Activated T-helper 2 cell treated with anti-CD3 and anti-CD28 coated beads, Interferon-gamma antibody, Interleukin-2, Interleukin-4, amounts not matched to agents 10 μg/mL and 5 μg/mL and 100 μg/mL, durations not matched to agents 14 hours and 24 hours and 36 hours (primary cell): ENCODE measurements around the gene CSMD2. TPM values are rescaled to one million over a fixed set of nuclear protein-coding genes. Genes with fewer than 3 reads are reported as not detected.
"Not testable (repeated sequence)": the region's sequence is repeated elsewhere in the genome, so short reads cannot be mapped to it uniquely, and the experiment has no call there.

ENCODE experiments used
- DNase-seq: peaks from one replicate; pipeline ENCODE4 v3.0.0; 2021; ENCODE audit warnings: low spot score
- H3K27ac Mint-ChIP-seq: one replicate; pipeline ENCODE4 v1.8.0; 2021; ENCODE audit warnings: mixed read lengths
- H3K27me3 Mint-ChIP-seq: one replicate; pipeline ENCODE4 v1.8.0; 2021; ENCODE audit warnings: low read depth, mixed read lengths
- H3K36me3 Mint-ChIP-seq: one replicate; pipeline ENCODE4 v1.8.0; 2021; ENCODE audit warnings: low read depth, mixed read lengths
- H3K4me1 Mint-ChIP-seq: one replicate; pipeline ENCODE4 v1.8.0; 2021; ENCODE audit warnings: low read depth, mixed read lengths
- H3K4me3 Mint-ChIP-seq: one replicate; pipeline ENCODE4 v1.8.0; 2021; ENCODE audit warnings: low read depth, mild to moderate bottlenecking, moderate library complexity, mixed read lengths
- H3K9me3 Mint-ChIP-seq: one replicate; pipeline ENCODE4 v1.8.0; 2021; ENCODE audit warnings: mixed read lengths
- intact Hi-C: fragments of 100-400 bp; cut with micrococcal nuclease; formaldehyde crosslinking; loops from one replicate; pipeline ENCODE4 v1.15.1; 2023
- total RNA-seq: library from RNA; stranded (reverse); gene quantifications from 2 replicates; pipeline ENCODE4 v1.2.3, GENCODE V29; 2022

CSMD2 gene
- total RNA-seq, 1 donor from 2014 or later = not detected

GRCh38 chr1:34024485-34024884 is 140.5 kb downstream of the CSMD2 start:
- DNase-seq = no peak
- Mint-ChIP-seq H3K27me3 (peaks cover 8% of the 10 kb centered on the region), H3K9me3 (no peaks in the 10 kb centered on the region), H3K4me1 (no peaks in the 10 kb centered on the region), H3K27ac (no peak overlapping the region), H3K4me3 (no peak overlapping the region), H3K36me3 (no peaks in the 10 kb centered on the region)
- intact Hi-C loops = no loop called here

DNA sequence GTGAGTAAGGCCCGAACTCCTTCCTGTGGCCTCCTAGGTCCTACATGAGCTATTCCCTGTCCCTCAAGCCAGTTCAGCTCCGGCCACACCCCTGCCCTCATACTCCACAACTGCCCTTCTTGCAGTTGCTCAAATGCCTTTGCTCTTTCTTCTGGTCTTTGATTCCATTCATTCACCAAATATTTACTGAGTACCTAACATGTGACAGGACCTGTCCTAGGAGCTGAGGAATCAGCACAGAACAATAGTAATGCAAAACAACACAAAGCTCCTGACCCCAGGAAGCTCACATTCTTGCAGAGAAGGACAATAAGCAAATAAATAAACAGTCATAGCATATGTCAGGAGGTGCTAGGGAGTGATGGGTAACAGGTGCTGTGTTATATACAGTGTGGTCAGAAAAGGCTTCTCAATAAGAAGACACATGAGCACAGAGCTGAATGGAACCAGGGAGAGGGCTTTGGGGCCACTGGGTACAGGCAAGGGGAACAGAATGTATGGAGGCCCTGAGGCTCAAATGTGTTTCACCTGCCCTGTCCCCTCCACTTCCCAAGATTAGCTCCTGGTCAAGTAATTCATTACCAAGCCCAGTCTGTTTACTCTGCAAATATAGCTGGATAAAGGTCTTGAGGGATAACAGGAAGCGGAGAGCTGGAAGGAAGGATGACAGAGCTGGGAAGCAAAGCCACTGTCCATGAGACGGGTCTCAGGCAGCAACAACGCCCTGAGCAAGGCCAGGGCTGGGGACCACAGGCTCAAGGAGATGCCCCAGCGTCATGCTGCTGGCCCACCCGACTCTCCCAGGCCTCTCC is 145.1 kb downstream of the CSMD2 start:
- Mint-ChIP-seq H3K27ac (no peak overlapping the region), H3K36me3 (no peaks in the 10 kb centered on the region), H3K4me1 (no peaks in the 10 kb centered on the region), H3K9me3 (no peaks in the 10 kb centered on the region), H3K4me3 (no peak overlapping the region), H3K27me3 (peaks cover 6% of the 10 kb centered on the region)
- intact Hi-C loops = no loop called here
- DNase-seq = no peak

GRCh38 chr1:34018285-34018684 is 146.7 kb downstream of the CSMD2 start:
- Mint-ChIP-seq H3K27ac (no peak overlapping the region), H3K9me3 (no peaks in the 10 kb centered on the region), H3K4me3 (no peak overlapping the region), H3K4me1 (no peaks in the 10 kb centered on the region), H3K27me3 (peaks cover 6% of the 10 kb centered on the region), H3K36me3 (no peaks in the 10 kb centered on the region)
- intact Hi-C loops = no loop called here
- no peak for DNase-seq

- H3K27me3 Mint-ChIP-seq, H3K27ac Mint-ChIP-seq, DNase-seq, H3K4me1 Mint-ChIP-seq, H3K36me3 Mint-ChIP-seq, H3K9me3 Mint-ChIP-seq, intact Hi-C loops, H3K4me3 Mint-ChIP-seq: not testable (repeated sequence)
Observed at GRCh38 chr1:34016281-34016680, 148.7 kb downstream of the CSMD2 start.

GRCh38 chr1:34013958-34014737 is 150.9 kb downstream of the CSMD2 start:
- DNase-seq = no peak
- H3K27ac Mint-ChIP-seq = no peak overlapping the region

DNA sequence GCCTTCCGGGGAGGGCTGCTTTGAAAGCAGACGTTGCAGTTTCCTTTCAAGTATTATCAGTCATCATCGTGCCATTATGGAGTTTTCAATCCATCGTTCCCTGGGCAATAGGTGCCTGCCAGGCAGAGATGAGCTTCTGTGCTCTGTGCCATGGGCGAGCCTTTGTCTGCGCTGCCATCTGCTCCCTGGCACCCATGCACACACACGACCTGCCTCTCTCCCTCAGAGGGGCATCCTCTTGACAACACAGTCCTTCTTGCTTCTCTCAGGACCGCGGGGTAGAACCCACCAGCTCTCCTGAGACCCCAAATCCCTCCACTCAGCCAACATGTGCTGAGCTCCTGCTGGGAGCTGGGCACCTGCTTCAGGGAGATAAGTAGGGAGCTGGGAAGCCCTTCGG is 151.9 kb downstream of the CSMD2 start:
- no peaks in the 10 kb centered on the region for H3K4me1 Mint-ChIP-seq
- intact Hi-C loops = no loop called here
- no peak overlapping the region for H3K4me3 Mint-ChIP-seq
- H3K27me3 Mint-ChIP-seq = no peaks in the 10 kb centered on the region
- no peaks in the 10 kb centered on the region for H3K9me3 Mint-ChIP-seq
- no peak for DNase-seq
- no peaks in the 10 kb centered on the region for H3K36me3 Mint-ChIP-seq
- H3K27ac Mint-ChIP-seq = no peak overlapping the region

More at GRCh38 chr1:34013958-34014737, 150.9 kb downstream of the CSMD2 start:
- H3K27me3 Mint-ChIP-seq = no peaks in the 10 kb centered on the region
- H3K9me3 Mint-ChIP-seq = no peaks in the 10 kb centered on the region
- H3K4me1 Mint-ChIP-seq = no peaks in the 10 kb centered on the region
- no peak overlapping the region for H3K4me3 Mint-ChIP-seq
- H3K36me3 Mint-ChIP-seq = no peaks in the 10 kb centered on the region
- intact Hi-C loops = no loop called here

- no peak overlapping the region for H3K4me3 Mint-ChIP-seq
- H3K27ac Mint-ChIP-seq = no peak overlapping the region
- no peaks in the 10 kb centered on the region for H3K27me3 Mint-ChIP-seq
- H3K36me3 Mint-ChIP-seq = no peaks in the 10 kb centered on the region
- DNase-seq = no peak
- no peaks in the 10 kb centered on the region for H3K9me3 Mint-ChIP-seq
- no peaks in the 10 kb centered on the region for H3K4me1 Mint-ChIP-seq
- intact Hi-C loops = no loop called here
Observed at GRCh38 chr1:34009340-34009985, 155.6 kb downstream of the CSMD2 start.

DNA sequence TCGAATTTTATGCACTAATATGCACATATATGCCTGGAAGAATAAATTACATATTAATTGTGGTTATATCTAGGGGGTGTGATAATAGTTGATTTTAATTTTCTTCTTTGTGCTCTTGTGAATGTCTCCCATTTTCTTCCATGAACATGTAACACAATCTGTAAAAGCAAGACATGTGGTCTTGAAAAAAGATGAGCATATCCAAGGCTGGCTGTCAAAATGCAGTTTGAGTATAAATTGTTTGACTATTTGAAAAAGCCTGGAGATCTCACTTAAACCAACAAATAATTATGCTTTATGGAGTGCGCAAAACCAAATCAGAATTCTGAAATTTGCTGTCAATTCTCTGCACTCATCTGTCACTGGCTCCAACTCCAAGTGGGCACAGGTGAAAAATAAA is 157.3 kb downstream of the CSMD2 start:
- H3K4me1 Mint-ChIP-seq = no peaks in the 10 kb centered on the region
- H3K36me3 Mint-ChIP-seq = no peaks in the 10 kb centered on the region
- no peak overlapping the region for H3K27ac Mint-ChIP-seq
- intact Hi-C loops = no loop called here
- H3K27me3 Mint-ChIP-seq = no peaks in the 10 kb centered on the region
- no peak for DNase-seq
- no peaks in the 10 kb centered on the region for H3K9me3 Mint-ChIP-seq
- no peak overlapping the region for H3K4me3 Mint-ChIP-seq

DNA sequence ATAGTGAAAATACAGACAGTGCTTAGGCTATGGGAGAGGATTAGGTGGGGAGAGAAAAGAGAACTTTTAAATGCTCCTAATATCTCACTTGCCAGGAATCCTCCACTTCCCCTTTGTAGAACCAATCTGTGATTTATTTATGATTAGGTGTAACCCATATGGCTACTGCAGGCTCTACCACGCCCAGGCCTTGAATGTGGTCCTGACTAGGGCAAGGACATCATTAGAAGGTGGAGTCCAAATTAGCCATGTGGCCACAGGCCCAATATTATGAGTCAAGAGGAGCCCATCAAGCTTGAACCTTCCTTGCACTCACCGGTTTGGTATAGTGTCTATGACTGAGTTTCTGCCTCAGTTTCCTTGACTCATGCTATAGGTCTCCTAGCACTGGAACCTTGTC is 159.7 kb downstream of the CSMD2 start:
- Mint-ChIP-seq H3K4me1 (no peaks in the 10 kb centered on the region), H3K36me3 (no peaks in the 10 kb centered on the region), H3K27ac (no peak overlapping the region), H3K4me3 (no peak overlapping the region), H3K27me3 (peaks cover 3% of the 10 kb centered on the region), H3K9me3 (no peaks in the 10 kb centered on the region)
- no peak for DNase-seq
- intact Hi-C loops = no loop called here

DNA sequence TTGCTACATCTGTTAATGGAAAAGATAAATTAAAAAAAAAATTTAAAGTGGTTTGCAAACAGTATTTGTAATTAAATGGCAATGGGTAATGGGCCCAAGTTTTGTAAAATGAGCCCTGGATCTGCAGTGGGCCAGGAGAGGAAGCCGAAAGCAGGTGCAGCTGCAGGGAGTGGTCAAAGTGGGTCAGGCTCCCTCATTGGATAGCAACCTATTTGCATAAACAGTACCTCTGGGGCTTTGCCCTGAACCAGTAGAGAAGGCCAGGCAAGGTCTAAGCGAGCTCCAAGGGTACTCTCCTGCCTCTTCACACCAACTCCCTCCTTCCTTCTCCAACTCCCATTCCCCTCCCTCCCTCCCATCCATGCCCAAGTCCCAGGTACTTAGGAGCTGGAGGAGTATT is 162.2 kb downstream of the CSMD2 start:
- no peak overlapping the region for H3K4me3 Mint-ChIP-seq
- H3K27ac Mint-ChIP-seq = no peak overlapping the region
- DNase-seq = no peak
- no peaks in the 10 kb centered on the region for H3K4me1 Mint-ChIP-seq
- H3K27me3 Mint-ChIP-seq = peaks cover 3% of the 10 kb centered on the region
- H3K36me3 Mint-ChIP-seq = no peaks in the 10 kb centered on the region
- intact Hi-C loops = no loop called here
- H3K9me3 Mint-ChIP-seq = no peaks in the 10 kb centered on the region

DNA sequence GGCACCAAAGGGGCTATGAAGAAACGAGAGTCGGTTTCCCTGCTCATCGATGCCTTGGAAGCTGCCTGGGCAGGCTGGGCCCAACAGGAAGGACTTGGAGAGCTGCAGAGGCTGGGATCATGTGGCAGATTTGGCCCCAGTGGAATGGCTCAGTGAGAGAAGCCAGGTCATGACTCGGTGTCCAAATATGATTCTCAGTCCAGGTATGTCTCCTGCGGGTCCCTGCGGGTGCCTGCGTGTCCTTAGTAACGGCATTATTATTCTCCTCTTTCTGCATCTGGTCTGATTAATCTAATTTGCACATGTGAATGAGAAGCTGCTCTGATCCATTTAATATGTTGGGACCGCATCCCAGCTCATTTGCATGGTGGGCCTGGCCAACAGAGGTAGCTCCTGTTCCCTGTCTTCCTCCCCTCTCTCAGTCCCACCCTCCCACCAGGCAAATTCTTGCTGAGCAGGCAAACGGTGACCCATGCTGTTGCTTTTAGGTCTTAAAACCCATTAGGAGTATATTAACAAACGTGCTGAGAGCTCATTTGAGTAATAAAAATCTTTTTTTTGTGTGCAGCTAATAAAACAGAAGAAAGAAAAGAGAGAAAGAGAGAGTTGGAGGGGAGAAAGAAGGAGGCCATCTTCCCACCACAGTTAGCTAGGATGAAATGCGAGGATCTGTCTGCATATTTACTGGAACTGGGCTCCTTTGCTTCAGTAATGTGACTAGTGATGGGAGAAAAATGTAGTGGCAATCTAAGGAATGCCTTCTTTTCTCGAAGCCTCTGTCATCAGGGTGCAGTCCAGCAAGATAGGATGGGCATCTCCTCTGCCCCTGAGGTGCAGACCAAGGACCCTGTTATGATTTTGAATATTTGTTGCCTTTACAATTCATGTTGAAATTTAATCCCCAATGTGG is 167.6 kb downstream of the CSMD2 start:
- peaks cover 3% of the 10 kb centered on the region for H3K27me3 Mint-ChIP-seq
- H3K36me3 Mint-ChIP-seq = no peaks in the 10 kb centered on the region
- intact Hi-C loops = no loop called here
- no peak overlapping the region for H3K27ac Mint-ChIP-seq
- H3K4me1 Mint-ChIP-seq = no peaks in the 10 kb centered on the region
- no peak overlapping the region for H3K4me3 Mint-ChIP-seq
- no peak for DNase-seq
- H3K9me3 Mint-ChIP-seq = no peaks in the 10 kb centered on the region

DNA sequence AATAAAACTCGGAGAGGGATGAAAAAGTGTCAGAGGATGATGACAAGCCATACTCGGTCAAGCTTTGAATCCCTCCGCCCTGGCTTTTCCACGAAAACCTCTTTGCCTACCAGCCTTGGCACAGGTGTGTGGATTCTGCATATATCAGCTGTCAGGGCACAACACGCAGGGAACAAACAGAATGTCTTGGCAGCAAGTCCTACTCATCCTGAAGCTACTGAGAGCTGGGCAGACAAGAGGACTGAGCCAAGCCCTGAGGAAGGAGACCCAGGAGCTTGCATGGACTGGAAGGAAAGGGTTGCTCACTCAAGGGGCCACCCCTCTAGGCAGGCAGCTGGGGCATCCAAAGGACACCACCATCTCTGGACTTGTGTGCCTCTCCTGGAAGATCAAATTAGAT is 168.7 kb downstream of the CSMD2 start:
- intact Hi-C loops = no loop called here
- Mint-ChIP-seq H3K4me3 (no peak overlapping the region), H3K36me3 (no peaks in the 10 kb centered on the region), H3K4me1 (no peaks in the 10 kb centered on the region), H3K9me3 (no peaks in the 10 kb centered on the region), H3K27me3 (peaks cover 3% of the 10 kb centered on the region), H3K27ac (no peak overlapping the region)
- DNase-seq = no peak
